ENCODE results near the gene NR1I3.
"Not testable (repeated sequence)": the region's sequence is repeated elsewhere in the genome, so short reads cannot be mapped to it uniquely, and the experiment has no call there.

The NR1I3 gene

GRCh38 chr1:161255302-161255701 lies 17.3 kb upstream of the NR1I3 start:
- H3K27me3 Mint-ChIP-seq (ENCODE audit: low read depth, poor library complexity): peaks cover 65% of the 10 kb centered on the region
- H3K9me3 Mint-ChIP-seq: peaks cover 42% of the 10 kb centered on the region
- peaks cover 18% of the 10 kb centered on the region for H3K4me1 Mint-ChIP-seq
- H3K36me3 Mint-ChIP-seq (ENCODE audit: low read depth): peaks cover 16% of the 10 kb centered on the region
- DNase-seq, H3K27ac Mint-ChIP-seq, H3K4me3 Mint-ChIP-seq: not testable (repeated sequence)

GRCh38 chr1:161251579-161251978 lies 13.6 kb upstream of the NR1I3 start:
- H3K36me3 Mint-ChIP-seq (ENCODE audit: low read depth): no peaks in the 10 kb centered on the region
- peaks cover 24% of the 10 kb centered on the region for H3K9me3 Mint-ChIP-seq
- no peak overlapping the region for H3K27ac Mint-ChIP-seq
- no peak for DNase-seq
- no peak for TF ChIP-seq CTCF (IDR thresholded peaks at IDR 0.05)
- H3K4me3 Mint-ChIP-seq: no peak overlapping the region
- H3K4me1 Mint-ChIP-seq: no peaks in the 10 kb centered on the region
- H3K27me3 Mint-ChIP-seq (ENCODE audit: low read depth, poor library complexity): peaks cover 31% of the 10 kb centered on the region

- TF ChIP-seq CTCF (IDR thresholded peaks at IDR 0.05): no peak
- Mint-ChIP-seq H3K27ac (no peak overlapping the region), H3K27me3 (ENCODE audit: low read depth, poor library complexity) (peaks cover 30% of the 10 kb centered on the region), H3K9me3 (peaks cover 17% of the 10 kb centered on the region), H3K4me1 (no peaks in the 10 kb centered on the region), H3K4me3 (no peak overlapping the region), H3K36me3 (ENCODE audit: low read depth) (no peaks in the 10 kb centered on the region)
- DNase-seq: no peak
Observed at GRCh38 chr1:161250829-161251228, 12.8 kb upstream of the NR1I3 start.

- H3K27ac Mint-ChIP-seq; H3K36me3 Mint-ChIP-seq (ENCODE audit: low read depth); H3K4me1 Mint-ChIP-seq; H3K9me3 Mint-ChIP-seq; DNase-seq; H3K4me3 Mint-ChIP-seq: not testable (repeated sequence)
- peaks cover 30% of the 10 kb centered on the region for H3K27me3 Mint-ChIP-seq (ENCODE audit: low read depth, poor library complexity)
Observed at GRCh38 chr1:161250100-161250499, 12.1 kb upstream of the NR1I3 start.

GRCh38 chr1:161244888-161245287 lies 6.9 kb upstream of the NR1I3 start:
- Mint-ChIP-seq H3K4me3 (no peak overlapping the region), H3K27ac (no peak overlapping the region), H3K4me1 (peaks cover 6% of the 10 kb centered on the region), H3K36me3 (ENCODE audit: low read depth) (no peaks in the 10 kb centered on the region), H3K9me3 (peaks cover 3% of the 10 kb centered on the region), H3K27me3 (ENCODE audit: low read depth, poor library complexity) (peaks cover 28% of the 10 kb centered on the region)
- no peak for TF ChIP-seq CTCF (IDR thresholded peaks at IDR 0.05)
- DNase-seq: no peak

GRCh38 chr1:161242313-161242712 lies 4.3 kb upstream of the NR1I3 start:
- H3K36me3 Mint-ChIP-seq (ENCODE audit: low read depth): no peaks in the 10 kb centered on the region
- no peak overlapping the region for H3K27ac Mint-ChIP-seq
- H3K9me3 Mint-ChIP-seq: no peaks in the 10 kb centered on the region
- H3K4me3 Mint-ChIP-seq: no peak overlapping the region
- H3K27me3 Mint-ChIP-seq (ENCODE audit: low read depth, poor library complexity): peaks cover 36% of the 10 kb centered on the region
- DNase-seq: no peak
- TF ChIP-seq CTCF (IDR thresholded peaks at IDR 0.05): no peak
- H3K4me1 Mint-ChIP-seq: peaks cover 13% of the 10 kb centered on the region

- no peak overlapping the region for H3K27ac Mint-ChIP-seq
- H3K36me3 Mint-ChIP-seq (ENCODE audit: low read depth): no peaks in the 10 kb centered on the region
- peaks cover 34% of the 10 kb centered on the region for H3K27me3 Mint-ChIP-seq (ENCODE audit: low read depth, poor library complexity)
- no peak overlapping the region for H3K4me3 Mint-ChIP-seq
- no peak for TF ChIP-seq CTCF (IDR thresholded peaks at IDR 0.05)
- no peak for DNase-seq
- H3K9me3 Mint-ChIP-seq: no peaks in the 10 kb centered on the region
- H3K4me1 Mint-ChIP-seq: peaks cover 13% of the 10 kb centered on the region
Observed at GRCh38 chr1:161241682-161242081, 3.7 kb upstream of the NR1I3 start.
